GM23338 (cell line): Measurements from ENCODE around the gene CAMSAP1. TPM values are rescaled to one million over a fixed set of nuclear protein-coding genes. Genes with fewer than 3 reads are reported as not detected.

Experiments used
- ATAC-seq: fragments of 200-7000 bp; cut with Tn5 transposase; 3 replicates; pipeline ENCODE4 v1.9.1; 2020
- DNase-seq: peaks from one replicate; pipeline ENCODE4 v3.0.0-alpha.2; 2015; ENCODE audit warnings: low spot score
- H2AFZ ChIP-seq: fragments of 200-600 bp; sonication (generic); 2 replicates; pipeline ENCODE4 v1.8.0; 2016; ENCODE audit warnings: antibody characterized with exemption, mild to moderate bottlenecking, moderate library complexity
- H3F3A ChIP-seq: fragments of 200-600 bp; sonication (generic); replicated peaks from 2 replicates; pipeline ENCODE4 v1.8.0; 2017; ENCODE audit warnings: antibody characterized with exemption, mixed run types, low read depth
- H3K27ac ChIP-seq: fragments of 200-600 bp; sonication (generic); 2 replicates; pipeline ENCODE4 v1.6.1; 2016; ENCODE audit warnings: low read depth
- H3K27me3 ChIP-seq: fragments of 200-600 bp; sonication (generic); 2 replicates; pipeline ENCODE4 v1.8.0; 2016; ENCODE audit warnings: mild to moderate bottlenecking, mixed run types, moderate library complexity; ENCODE audit not compliant: insufficient read depth
- H3K36me3 ChIP-seq: fragments of 200-600 bp; sonication (generic); 2 replicates; pipeline ENCODE4 v1.8.0; 2016; ENCODE audit warnings: mild to moderate bottlenecking; ENCODE audit not compliant: insufficient read depth
- H3K4me1 ChIP-seq: fragments of 200-600 bp; sonication (generic); 2 replicates; pipeline ENCODE4 v1.8.0; 2016; ENCODE audit warnings: mild to moderate bottlenecking, moderate library complexity; ENCODE audit not compliant: insufficient read depth
- H3K4me2 ChIP-seq: fragments of 200-600 bp; sonication (generic); 2 replicates; pipeline ENCODE4 v1.7.1; 2017; ENCODE audit warnings: mixed run types
- H3K4me3 ChIP-seq: fragments of 200-600 bp; sonication (generic); 2 replicates; pipeline ENCODE4 v1.6.1; 2016; ENCODE audit warnings: mixed run types
- H3K79me2 ChIP-seq: fragments of 200-600 bp; sonication (generic); replicated peaks from 2 replicates; pipeline ENCODE4 v1.8.0; 2017; ENCODE audit warnings: mild to moderate bottlenecking; ENCODE audit not compliant: insufficient read depth
- H3K9me2 ChIP-seq: fragments of 200-600 bp; sonication (generic); 2 replicates; pipeline ENCODE4 v1.8.0; 2017; ENCODE audit not compliant: insufficient read depth
- H4K20me1 ChIP-seq: fragments of 200-600 bp; sonication (generic); replicated peaks from 2 replicates; pipeline ENCODE4 v1.8.0; 2017; ENCODE audit warnings: mild to moderate bottlenecking; ENCODE audit not compliant: insufficient read depth
- H3K27ac Mint-ChIP-seq: 2 replicates; pipeline ENCODE4 v1.8.0; 2020; ENCODE audit warnings: inconsistent platforms, mild to moderate bottlenecking, moderate library complexity, mixed read lengths
- H3K27me3 Mint-ChIP-seq: 3 replicates; pipeline ENCODE4 v1.8.0; 2022; ENCODE audit warnings: low read depth, mild to moderate bottlenecking, moderate library complexity, mixed read lengths, inconsistent platforms; ENCODE audit not compliant: insufficient read depth, poor library complexity
- H3K36me3 Mint-ChIP-seq: 3 replicates; pipeline ENCODE4 v1.8.0; 2021; ENCODE audit warnings: low read depth, mild to moderate bottlenecking, inconsistent platforms, moderate library complexity, mixed read lengths
- H3K4me1 Mint-ChIP-seq: 3 replicates; pipeline ENCODE4 v1.8.0; 2020; ENCODE audit warnings: mild to moderate bottlenecking, inconsistent platforms, mixed read lengths
- H3K4me3 Mint-ChIP-seq: 3 replicates; pipeline ENCODE4 v1.8.0; 2021; ENCODE audit warnings: moderate library complexity, mild to moderate bottlenecking, inconsistent platforms, mixed read lengths
- H3K9me3 Mint-ChIP-seq: 3 replicates; pipeline ENCODE4 v1.8.0; 2020; ENCODE audit warnings: moderate library complexity, mild to moderate bottlenecking, inconsistent platforms, mixed read lengths
- CREB1 ChIP-seq: fragments of 250-450 bp; sonication (Bioruptor Pico); IDR thresholded peaks from 2 replicates; pipeline ENCODE4 v1.5.0; 2020; ENCODE audit warnings: low read depth, mild to moderate bottlenecking, moderate library complexity
- EZH2 ChIP-seq: fragments of 200-600 bp; sonication (generic); IDR thresholded peaks from one replicate; pipeline ENCODE4 v1.8.0; 2017; ENCODE audit warnings: antibody characterized with exemption, mild to moderate bottlenecking, low read depth; ENCODE audit not compliant: unreplicated experiment
- EZH2phosphoT487 ChIP-seq: fragments of 200-600 bp; sonication (generic); IDR thresholded peaks from one replicate; pipeline ENCODE4 v1.8.1; 2018; ENCODE audit warnings: antibody characterized with exemption; ENCODE audit not compliant: unreplicated experiment
- JUNB ChIP-seq: IDR thresholded peaks from one replicate; pipeline ENCODE4 v1.6.1; 2016; ENCODE audit warnings: antibody characterized with exemption; ENCODE audit not compliant: unreplicated experiment
- STAT1 ChIP-seq: IDR thresholded peaks from one replicate; pipeline ENCODE4 v1.6.1; 2016; ENCODE audit warnings: antibody characterized with exemption; ENCODE audit not compliant: unreplicated experiment
- ZNF114 ChIP-seq: fragments of 250-450 bp; sonication (Bioruptor Pico); IDR thresholded peaks from 2 replicates; pipeline ENCODE4 v1.5.0; 2020; ENCODE audit warnings: mild to moderate bottlenecking, moderate library complexity
- ZNF331 ChIP-seq: fragments of 250-450 bp; sonication (Bioruptor Pico); IDR thresholded peaks from 2 replicates; pipeline ENCODE4 v1.5.0; 2020; ENCODE audit warnings: low read depth, mild to moderate bottlenecking, moderate library complexity
- polyA plus RNA-seq: library from polyadenylated mRNA; unstranded; fragments of >200 nt; fragmentation: Nextera tagmentation; extraction: Ambion mirVana; gene quantifications from 2 replicates; pipeline ENCODE4 v1.2.1, GENCODE V29; 2016
- total RNA-seq: library from RNA; depleted of rRNA; stranded (reverse); fragments of >200 nt; shearing (Covaris generic); gene quantifications from 2 replicates; pipeline ENCODE4 v1.2.3, GENCODE V29; 2014
- TF ChIP-seq, protein P1 (sequence below): IDR thresholded peaks from one replicate; pipeline ENCODE4 v1.6.1; 2018; ENCODE audit warnings: antibody characterized with exemption; ENCODE audit not compliant: unreplicated experiment
- TF ChIP-seq, protein P2 (sequence below): IDR thresholded peaks from 2 replicates; pipeline ENCODE4 v1.6.1; 2016; ENCODE audit warnings: antibody characterized with exemption
- TF ChIP-seq, protein P3 (sequence below), 2 experiments: fragments of 200-600 bp in 1 of 2; sonication (generic) in 1 of 2; conservative IDR thresholded peaks; 2 replicates each; pipeline versions ENCODE4 v1.5.1 to v1.6.1; 2016 to 2017; ENCODE audit warnings: antibody characterized with exemption in 2 of 2, low read depth in 2 of 2, mild to moderate bottlenecking in 2 of 2, moderate library complexity in 1 of 2
- TF ChIP-seq, protein P4 (sequence below): fragments of 250-450 bp; sonication (Bioruptor Pico); IDR thresholded peaks from 2 replicates; pipeline ENCODE4 v1.5.0; 2020; ENCODE audit warnings: mild to moderate bottlenecking, moderate library complexity

Gene CAMSAP1
- total and polyA plus RNA-seq, 2 experiments from 2014 or later: 6.9 to 75.4 TPM

DNA sequence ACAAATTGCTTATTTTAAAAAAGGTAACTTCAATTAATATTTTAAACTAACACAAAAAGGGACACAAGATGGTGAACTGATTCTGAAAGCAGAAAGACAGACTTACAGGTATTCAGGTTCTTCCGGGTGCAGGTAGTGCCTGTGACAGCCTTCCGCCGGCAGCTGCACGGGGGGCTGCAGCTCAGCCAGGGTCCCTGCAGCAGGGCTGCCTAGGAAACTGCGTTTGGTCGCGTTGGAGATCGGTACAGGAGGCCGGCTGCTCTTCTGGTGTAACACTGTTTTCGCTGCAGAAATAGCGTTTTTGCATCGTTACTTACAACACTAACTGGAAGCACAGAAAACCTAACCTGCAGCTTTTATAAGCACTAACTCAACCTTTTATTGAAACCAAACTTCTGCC lies 80.0 kb downstream of the CAMSAP1 start:
- H3K79me2 ChIP-seq: peaks cover 69% of the 10 kb centered on the region
- H2AFZ ChIP-seq: no peak overlapping the region
- DNase-seq (no peak), ATAC-seq (no peak)
- H3K27ac Mint-ChIP-seq: no peak overlapping the region; the same call in 1 of the 2 replicates
- no peaks in the 10 kb centered on the region for H3K27me3 ChIP-seq
- no peaks in the 10 kb centered on the region for H3K4me1 ChIP-seq
- 0 out of 3 replicates have a peak, but pooled peaks cover 4% of the 10 kb centered on the region for H3K9me3 Mint-ChIP-seq
- H3F3A ChIP-seq: no peaks in the 10 kb centered on the region
- H3K4me3 ChIP-seq: no peak overlapping the region
- H3K4me2 ChIP-seq: no peak overlapping the region
- no peak overlapping the region for H3K4me3 Mint-ChIP-seq
- peaks cover 33% of the 10 kb centered on the region for H4K20me1 ChIP-seq
- no peaks in the 10 kb centered on the region for H3K9me2 ChIP-seq
- TF ChIP-seq STAT1: no peak
- TF ChIP-seq, protein P1, sequence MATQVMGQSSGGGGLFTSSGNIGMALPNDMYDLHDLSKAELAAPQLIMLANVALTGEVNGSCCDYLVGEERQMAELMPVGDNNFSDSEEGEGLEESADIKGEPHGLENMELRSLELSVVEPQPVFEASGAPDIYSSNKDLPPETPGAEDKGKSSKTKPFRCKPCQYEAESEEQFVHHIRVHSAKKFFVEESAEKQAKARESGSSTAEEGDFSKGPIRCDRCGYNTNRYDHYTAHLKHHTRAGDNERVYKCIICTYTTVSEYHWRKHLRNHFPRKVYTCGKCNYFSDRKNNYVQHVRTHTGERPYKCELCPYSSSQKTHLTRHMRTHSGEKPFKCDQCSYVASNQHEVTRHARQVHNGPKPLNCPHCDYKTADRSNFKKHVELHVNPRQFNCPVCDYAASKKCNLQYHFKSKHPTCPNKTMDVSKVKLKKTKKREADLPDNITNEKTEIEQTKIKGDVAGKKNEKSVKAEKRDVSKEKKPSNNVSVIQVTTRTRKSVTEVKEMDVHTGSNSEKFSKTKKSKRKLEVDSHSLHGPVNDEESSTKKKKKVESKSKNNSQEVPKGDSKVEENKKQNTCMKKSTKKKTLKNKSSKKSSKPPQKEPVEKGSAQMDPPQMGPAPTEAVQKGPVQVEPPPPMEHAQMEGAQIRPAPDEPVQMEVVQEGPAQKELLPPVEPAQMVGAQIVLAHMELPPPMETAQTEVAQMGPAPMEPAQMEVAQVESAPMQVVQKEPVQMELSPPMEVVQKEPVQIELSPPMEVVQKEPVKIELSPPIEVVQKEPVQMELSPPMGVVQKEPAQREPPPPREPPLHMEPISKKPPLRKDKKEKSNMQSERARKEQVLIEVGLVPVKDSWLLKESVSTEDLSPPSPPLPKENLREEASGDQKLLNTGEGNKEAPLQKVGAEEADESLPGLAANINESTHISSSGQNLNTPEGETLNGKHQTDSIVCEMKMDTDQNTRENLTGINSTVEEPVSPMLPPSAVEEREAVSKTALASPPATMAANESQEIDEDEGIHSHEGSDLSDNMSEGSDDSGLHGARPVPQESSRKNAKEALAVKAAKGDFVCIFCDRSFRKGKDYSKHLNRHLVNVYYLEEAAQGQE: no peak
- TF ChIP-seq CREB1: no peak
- TF ChIP-seq ZNF114 (CRISPR knock-in tag): no peak
- TF ChIP-seq JUNB: no peak
- TF ChIP-seq, protein P2, sequence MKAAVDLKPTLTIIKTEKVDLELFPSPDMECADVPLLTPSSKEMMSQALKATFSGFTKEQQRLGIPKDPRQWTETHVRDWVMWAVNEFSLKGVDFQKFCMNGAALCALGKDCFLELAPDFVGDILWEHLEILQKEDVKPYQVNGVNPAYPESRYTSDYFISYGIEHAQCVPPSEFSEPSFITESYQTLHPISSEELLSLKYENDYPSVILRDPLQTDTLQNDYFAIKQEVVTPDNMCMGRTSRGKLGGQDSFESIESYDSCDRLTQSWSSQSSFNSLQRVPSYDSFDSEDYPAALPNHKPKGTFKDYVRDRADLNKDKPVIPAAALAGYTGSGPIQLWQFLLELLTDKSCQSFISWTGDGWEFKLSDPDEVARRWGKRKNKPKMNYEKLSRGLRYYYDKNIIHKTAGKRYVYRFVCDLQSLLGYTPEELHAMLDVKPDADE: no peak
- TF ChIP-seq, protein P3, sequence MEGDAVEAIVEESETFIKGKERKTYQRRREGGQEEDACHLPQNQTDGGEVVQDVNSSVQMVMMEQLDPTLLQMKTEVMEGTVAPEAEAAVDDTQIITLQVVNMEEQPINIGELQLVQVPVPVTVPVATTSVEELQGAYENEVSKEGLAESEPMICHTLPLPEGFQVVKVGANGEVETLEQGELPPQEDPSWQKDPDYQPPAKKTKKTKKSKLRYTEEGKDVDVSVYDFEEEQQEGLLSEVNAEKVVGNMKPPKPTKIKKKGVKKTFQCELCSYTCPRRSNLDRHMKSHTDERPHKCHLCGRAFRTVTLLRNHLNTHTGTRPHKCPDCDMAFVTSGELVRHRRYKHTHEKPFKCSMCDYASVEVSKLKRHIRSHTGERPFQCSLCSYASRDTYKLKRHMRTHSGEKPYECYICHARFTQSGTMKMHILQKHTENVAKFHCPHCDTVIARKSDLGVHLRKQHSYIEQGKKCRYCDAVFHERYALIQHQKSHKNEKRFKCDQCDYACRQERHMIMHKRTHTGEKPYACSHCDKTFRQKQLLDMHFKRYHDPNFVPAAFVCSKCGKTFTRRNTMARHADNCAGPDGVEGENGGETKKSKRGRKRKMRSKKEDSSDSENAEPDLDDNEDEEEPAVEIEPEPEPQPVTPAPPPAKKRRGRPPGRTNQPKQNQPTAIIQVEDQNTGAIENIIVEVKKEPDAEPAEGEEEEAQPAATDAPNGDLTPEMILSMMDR (conservative IDR thresholded peaks at IDR 0.05; ENCODE audit: low read depth in 2 of 2): no peak
- TF ChIP-seq, protein P4, sequence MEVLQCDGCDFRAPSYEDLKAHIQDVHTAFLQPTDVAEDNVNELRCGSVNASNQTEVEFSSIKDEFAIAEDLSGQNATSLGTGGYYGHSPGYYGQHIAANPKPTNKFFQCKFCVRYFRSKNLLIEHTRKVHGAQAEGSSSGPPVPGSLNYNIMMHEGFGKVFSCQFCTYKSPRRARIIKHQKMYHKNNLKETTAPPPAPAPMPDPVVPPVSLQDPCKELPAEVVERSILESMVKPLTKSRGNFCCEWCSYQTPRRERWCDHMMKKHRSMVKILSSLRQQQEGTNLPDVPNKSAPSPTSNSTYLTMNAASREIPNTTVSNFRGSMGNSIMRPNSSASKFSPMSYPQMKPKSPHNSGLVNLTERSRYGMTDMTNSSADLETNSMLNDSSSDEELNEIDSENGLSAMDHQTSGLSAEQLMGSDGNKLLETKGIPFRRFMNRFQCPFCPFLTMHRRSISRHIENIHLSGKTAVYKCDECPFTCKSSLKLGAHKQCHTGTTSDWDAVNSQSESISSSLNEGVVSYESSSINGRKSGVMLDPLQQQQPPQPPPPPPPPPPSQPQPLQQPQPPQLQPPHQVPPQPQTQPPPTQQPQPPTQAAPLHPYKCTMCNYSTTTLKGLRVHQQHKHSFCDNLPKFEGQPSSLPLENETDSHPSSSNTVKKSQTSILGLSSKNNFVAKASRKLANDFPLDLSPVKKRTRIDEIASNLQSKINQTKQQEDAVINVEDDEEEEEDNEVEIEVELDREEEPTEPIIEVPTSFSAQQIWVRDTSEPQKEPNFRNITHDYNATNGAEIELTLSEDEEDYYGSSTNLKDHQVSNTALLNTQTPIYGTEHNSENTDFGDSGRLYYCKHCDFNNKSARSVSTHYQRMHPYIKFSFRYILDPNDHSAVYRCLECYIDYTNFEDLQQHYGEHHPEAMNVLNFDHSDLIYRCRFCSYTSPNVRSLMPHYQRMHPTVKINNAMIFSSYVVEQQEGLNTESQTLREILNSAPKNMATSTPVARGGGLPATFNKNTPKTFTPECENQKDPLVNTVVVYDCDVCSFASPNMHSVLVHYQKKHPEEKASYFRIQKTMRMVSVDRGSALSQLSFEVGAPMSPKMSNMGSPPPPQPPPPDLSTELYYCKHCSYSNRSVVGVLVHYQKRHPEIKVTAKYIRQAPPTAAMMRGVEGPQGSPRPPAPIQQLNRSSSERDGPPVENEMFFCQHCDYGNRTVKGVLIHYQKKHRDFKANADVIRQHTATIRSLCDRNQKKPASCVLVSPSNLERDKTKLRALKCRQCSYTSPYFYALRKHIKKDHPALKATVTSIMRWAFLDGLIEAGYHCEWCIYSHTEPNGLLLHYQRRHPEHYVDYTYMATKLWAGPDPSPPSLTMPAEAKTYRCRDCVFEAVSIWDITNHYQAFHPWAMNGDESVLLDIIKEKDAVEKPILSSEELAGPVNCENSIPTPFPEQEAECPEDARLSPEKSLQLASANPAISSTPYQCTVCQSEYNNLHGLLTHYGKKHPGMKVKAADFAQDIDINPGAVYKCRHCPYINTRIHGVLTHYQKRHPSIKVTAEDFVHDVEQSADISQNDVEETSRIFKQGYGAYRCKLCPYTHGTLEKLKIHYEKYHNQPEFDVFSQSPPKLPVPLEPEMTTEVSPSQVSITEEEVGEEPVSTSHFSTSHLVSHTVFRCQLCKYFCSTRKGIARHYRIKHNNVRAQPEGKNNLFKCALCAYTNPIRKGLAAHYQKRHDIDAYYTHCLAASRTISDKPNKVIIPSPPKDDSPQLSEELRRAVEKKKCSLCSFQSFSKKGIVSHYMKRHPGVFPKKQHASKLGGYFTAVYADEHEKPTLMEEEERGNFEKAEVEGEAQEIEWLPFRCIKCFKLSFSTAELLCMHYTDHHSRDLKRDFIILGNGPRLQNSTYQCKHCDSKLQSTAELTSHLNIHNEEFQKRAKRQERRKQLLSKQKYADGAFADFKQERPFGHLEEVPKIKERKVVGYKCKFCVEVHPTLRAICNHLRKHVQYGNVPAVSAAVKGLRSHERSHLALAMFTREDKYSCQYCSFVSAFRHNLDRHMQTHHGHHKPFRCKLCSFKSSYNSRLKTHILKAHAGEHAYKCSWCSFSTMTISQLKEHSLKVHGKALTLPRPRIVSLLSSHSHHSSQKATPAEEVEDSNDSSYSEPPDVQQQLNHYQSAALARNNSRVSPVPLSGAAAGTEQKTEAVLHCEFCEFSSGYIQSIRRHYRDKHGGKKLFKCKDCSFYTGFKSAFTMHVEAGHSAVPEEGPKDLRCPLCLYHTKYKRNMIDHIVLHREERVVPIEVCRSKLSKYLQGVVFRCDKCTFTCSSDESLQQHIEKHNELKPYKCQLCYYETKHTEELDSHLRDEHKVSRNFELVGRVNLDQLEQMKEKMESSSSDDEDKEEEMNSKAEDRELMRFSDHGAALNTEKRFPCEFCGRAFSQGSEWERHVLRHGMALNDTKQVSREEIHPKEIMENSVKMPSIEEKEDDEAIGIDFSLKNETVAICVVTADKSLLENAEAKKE (CRISPR knock-in tag): no peak
- no peak for TF ChIP-seq EZH2
- no peak for TF ChIP-seq EZH2phosphoT487
- no peak for TF ChIP-seq ZNF331
- no peak overlapping the region for H3K27ac ChIP-seq
- H3K27me3 Mint-ChIP-seq: peaks cover 5% of the 10 kb centered on the region
- no peaks in the 10 kb centered on the region; the same call in 1 of the 2 replicates for H3K36me3 ChIP-seq
- peaks cover 40% of the 10 kb centered on the region for H3K36me3 Mint-ChIP-seq
- H3K4me1 Mint-ChIP-seq: no peaks in the 10 kb centered on the region
